ENCODE results near the gene ST3GAL2.
"Not testable (repeated sequence)": the region's sequence is repeated elsewhere in the genome, so short reads cannot be mapped to it uniquely, and the experiment has no call there.

Gene ST3GAL2

DNA sequence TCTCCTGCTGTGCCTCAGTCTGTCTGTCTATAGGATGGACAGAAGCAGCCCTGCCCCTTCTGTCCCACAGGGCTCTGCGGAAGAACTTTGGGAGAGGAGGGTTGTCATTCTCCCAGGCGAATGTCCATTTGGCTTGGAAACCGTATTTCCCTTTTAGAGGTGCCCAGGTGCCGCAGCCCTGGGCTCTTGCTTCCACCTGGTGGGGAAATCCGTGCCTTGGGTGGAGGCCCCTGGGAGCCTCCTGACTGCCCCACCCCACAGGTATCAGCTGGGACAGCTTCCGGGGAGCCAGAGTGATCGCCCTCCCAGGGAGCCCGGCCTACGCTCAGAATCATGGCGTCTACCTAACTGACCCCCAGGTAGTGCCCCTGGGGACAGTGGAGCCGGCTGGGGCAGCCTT is 28.2 kb upstream of the ST3GAL2 start:
- DNase-seq, result no peak

DNA sequence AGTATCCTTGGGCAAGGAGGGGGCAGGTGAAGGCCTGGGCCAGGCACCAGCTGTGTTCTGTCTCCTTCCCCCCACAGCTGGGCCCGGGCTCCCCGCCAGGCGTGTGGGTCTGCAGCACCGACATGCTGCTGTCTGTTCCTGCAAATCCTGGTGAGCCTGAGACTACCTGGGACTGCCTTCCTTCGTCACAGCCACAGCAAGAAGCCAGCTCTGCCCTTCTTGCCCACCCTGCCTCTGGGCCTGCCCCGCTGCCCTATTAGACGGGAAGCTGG is 27.8 kb upstream of the ST3GAL2 start:
- no peak for DNase-seq

GRCh38 chr16:70465999-70466804 is 27.3 kb upstream of the ST3GAL2 start:
- DNase-seq, result no peak

DNA sequence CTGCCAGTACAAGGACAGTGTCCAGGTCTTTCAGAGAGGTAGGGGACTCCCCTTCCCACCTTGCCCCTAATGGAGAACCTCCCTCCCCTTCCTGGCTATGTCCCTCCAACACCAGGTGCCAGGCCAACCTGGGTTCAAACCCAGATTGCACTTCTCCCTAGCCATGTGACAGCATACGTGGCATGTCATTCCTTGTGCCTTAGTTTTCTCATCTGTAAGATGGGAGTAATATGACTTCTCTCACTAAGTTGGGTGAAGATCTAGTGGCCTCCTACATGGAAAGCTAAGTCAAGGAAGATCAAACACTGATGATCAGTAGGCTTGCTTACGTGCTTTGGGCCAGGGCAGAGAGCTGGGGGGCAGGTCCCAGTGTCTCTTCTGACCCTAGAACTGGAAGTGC is 24.3 kb upstream of the ST3GAL2 start:
- DNase-seq, result no peak

DNA sequence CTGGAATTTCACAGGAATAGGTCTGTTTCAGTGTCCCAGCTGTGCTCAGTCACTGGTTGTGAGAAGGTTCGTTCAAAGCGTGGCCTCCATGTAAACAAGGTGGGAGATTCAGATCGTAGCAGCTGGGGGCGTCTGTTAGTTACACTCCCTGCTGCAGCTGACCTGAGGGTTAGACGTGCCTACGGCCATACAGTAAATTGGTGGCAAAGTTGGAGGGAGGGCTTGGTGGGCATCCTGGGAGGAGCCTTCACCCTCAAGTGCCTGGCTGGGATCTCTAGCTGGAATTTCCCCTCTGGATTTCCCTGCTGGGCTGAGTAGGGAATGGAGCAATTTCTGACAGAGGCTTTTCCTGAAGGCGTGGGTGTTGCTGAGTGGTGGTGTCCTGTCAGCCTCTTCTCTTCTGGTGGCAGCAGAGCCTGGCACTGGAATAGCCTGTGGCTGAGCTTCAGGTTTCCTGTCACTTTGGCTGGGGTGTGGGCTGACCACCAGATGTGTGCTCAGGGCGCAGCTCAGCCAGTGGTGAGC is 21.9 kb upstream of the ST3GAL2 start:
- DNase-seq, result no peak

DNA sequence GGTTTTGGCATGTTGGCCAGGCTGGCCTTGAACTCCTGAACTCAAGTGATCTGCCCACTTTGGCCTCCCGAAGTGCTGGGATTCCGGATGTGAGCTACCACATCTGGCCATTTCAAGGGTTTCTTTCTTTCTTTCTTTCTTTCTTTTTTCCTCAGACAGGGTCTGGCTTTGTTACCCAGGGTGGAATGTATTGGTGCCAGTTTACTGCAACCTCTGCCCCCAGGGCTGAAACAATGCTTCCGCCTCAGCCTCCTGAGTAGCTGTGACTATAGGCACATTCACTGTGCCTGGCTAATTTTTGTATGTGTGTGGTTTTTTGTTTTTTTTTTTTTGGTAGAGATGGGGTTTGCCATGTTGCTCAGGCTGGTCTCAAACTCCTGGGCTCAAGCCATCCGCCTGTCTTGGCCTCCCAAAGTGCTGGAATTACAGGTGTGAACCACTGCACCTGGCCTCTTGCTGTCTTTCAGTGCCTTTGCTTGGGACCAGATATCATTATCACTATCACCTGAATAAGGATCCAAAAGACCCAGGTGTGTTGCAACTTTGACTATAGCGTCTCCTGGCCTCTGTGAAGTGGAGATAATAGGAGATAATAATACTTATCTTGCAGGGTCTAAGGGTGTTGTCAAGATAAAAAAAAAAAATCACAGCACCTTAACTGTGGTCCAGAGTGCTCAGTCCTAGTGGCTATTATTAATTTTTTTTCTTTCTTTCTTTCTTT is 18.7 kb upstream of the ST3GAL2 start:
- DNase-seq, result no peak

DNA sequence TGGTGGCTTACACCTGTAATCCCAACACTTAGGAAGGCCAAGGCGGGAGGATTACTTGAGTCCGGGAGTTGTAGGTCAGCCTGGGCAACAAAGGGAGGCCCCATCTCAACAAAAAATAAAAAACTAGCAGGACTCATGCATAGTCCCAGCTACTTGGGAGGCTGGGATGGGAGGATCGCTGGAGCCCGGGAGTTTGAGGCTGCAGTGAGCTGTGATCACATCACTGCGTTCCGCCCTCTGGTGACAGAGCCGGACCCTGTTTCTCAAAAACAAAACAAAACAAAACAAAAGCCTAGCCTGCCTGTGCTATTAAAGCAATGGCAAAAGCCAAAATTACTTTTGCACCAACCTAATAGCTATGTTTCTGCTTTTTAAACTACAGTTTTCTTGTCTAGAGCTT is 17.0 kb upstream of the ST3GAL2 start:
- no peak for DNase-seq

- peak; percentile 52 to 96 (median 76) for DNase-seq
Observed at GRCh38 chr16:70454222-70455034, 15.5 kb upstream of the ST3GAL2 start, which contains the start of gene FCSK. Gene FCSK (plus strand): TSS chr16:70454595. CDS start chr16:70463191, 8,596 bp downstream.

DNA sequence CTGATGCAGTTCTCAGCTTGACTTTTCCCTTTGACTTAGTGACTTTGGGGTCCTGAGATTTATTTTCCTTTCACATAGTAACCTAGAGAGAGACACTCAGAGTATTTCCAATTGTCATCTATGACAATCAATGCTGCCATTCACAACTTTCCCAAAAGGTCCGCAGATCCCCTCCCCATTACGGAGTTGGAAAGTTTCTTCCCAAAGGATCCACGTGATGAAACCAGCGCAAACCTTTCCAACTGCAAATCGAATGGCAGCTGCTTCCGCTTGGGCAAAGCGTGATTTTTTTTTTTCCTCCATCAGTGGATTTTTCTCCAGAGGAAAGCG is 15.0 kb upstream of the ST3GAL2 start:
- DNase-seq, result peak in 1 of 6 experiments; percentile 26

- DNase-seq, result no peak
Observed at GRCh38 chr16:70453117-70453891, 14.4 kb upstream of the ST3GAL2 start.

DNA sequence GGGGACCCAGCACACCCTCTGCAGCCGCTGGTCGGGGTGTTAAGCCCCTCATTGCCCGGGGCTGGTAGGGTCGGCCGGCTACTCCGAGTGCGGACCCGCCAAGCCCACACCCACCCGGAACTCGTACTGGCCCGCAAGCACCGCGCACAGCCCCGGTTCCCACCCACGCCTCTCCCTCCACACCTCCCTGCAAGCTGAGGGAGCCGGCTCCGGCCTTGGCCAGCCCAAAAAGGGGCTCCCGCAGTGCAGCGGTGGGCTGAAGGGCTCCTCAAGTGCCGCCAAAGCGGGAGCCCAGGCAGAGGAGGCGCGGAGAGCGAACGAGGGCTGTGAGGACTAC is 12.1 kb upstream of the ST3GAL2 start:
- DNase-seq, result not testable (repeated sequence)

DNA sequence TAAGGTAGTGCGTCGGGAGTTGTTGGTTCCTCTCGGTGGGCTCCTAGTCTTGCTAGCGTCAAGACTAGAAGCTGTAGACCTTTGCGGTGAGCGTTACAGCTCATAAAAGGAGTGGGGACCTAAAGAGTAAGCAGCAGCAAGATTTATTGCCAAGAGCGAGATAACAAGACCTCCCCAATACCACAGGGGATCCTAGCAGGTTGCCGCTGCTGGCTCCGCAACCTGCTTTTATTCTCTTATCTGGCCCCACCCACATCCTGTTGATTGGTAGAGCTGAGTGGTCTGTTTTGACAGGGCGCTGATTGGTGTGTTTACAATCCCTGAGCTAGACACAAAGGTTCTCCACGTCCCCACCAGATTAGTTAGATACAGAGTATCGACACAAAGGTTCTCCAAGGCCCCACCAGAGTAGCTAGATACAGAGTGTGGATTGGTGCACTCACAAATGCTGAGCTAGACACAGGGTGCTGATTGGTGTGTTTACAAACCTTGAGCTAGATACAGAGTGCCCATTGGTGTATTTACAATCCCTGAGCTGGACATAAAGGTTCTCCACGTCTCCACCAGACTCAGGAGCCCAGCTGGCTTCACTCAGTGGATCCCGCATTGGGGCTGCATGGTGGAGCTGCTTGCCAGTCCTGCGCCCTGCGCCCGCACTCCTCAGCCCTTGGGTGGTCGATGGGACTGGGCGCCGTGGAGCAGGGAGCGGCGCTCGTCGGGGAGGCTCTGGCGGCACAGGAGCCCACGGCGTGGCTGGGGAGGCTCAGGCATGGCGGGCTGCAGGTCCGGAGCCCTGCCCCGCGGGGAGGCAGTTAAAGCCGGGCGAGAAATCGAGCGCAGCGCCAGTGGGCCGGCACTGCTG is 11.5 kb upstream of the ST3GAL2 start:
- not testable (repeated sequence) for DNase-seq

DNA sequence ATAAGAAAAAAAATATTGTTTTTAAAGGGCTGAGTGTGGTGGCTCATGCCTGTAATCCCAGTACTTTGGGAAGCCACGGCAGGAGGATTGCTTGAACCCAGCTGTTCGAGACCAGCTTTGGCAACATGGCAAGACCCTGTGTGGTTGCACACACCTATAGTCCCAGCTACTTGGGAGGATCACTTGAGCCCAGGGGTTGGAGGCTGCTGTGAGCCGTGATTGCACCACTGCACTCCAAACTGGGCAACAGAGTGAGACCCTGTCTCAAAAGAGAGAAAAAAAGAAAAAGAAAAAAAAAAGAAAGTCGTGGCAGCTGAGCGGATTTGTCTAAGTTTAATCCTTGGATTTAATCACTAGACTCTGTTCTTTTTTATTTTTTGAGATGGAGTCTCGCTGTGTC is 9.2 kb upstream of the ST3GAL2 start:
- DNase-seq, result no peak

DNA sequence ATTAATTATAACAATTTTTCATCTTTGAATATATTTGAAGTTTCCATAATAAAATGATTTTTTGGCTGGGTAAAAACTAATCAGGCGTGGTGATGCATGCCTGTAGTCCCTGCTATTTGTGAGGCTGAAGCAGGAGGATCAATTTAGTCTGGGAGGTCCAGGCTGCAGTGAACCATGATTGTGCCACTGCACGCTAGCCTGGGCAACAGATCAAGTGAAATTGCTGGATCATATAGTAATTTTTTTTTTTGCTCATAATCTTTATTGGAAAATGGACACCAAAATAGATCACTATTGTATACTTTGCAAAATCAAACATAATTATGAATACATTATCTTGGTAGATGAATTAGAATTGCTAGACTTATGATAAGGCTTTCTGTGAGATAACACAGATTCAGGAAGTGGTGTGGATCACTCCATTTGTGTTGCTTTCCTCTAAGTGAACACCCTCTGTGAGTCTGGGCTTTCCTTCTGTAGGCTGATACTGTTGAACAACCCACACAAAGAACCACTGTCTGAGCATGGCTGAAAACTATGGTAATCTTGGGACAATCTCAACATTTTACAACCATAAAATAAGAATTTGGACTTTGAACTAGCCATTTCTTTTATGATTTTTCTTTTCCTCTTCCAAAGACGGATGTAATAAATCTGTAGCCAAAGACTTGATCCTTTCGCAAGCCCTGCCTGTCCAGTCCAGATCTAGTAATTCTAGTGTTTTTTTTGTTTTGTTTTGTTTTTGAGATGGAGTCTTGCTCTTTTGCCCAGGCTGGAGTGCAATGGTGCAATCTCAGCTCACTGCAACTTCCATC is 5.6 kb upstream of the ST3GAL2 start:
- no peak for DNase-seq

GRCh38 chr16:70442344-70442743 is 3.4 kb upstream of the ST3GAL2 start:
- DNase-seq, result no peak

DNA sequence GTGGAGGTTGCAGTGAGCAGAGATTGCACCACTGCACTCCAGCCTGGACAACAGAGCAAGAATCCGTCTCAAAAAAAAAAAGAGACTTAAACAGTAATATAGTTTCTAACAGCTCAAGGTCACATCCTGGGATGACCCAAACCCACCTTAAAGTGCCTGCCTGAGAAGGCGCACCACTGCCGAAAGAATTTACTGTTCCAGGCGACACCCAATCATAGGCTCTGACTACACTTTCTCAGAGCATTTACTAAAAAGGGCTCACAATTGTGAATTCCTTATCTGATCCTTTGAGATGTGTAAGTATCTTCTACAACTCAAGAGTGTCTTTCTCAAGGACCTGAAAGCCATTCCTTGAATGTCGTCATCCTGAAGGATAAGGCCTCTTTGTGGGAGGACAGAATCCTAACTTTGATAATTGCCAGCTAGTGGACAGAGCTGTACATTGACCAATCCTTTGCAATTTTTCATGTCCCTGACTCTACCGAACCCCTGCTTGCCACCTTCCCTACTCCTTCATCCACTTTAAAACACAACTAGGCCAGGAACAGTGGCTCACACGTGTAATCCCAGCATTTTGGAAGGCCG is 2.6 kb upstream of the ST3GAL2 start:
- DNase-seq, result no peak

DNA sequence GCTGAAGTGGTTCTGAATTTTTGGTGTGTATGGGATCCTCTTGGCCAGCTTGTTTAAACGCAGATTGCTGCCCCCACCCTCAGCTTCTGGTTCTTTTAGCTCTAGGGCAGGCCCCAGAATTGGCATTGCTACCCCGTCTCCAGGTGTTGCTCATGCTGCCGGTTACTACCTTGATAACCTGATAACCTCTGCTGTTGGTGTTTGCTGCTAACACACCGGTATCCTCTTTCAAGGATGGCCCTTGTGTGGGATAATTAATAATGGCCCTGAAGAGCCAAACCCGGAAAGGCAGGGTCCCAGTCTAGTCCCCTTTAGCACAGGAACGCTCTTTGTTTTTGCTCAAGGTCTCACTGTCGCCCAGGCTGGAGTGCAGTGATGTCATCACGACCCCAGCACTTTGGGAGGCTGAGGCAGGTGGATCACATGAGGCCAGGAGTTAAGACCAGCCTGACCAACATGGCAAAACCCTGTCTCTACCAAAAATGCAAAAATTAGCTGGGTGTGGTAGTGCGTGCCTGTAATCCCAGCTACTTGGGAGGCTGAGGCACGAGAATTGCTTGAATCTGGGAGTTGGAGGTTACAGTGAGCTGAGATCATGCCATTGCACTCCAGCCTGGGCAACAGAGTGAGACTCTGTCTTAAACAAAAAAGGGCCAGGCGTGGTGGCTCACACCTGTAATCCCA is 1.3 kb upstream of the ST3GAL2 start:
- no peak for DNase-seq

DNA sequence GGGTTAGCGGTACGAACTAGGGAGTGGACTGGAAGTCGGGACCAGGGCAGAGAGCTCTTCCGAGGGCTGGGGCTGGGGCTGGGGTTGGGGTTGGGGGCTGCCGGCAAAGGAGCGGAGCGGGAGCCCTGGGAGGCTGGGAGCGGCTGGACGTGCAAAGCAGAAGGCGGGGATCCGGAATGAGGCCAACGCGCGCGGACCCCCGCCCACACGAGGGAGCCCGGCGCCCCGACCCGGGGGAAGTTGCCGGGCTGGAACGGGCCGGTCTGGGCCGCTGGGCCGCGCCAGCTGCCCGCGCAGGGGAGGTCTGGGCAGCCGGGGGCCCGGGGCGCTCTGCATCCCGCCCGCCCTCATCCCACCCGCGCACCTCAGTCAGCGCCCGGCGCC is 323 bp downstream of the ST3GAL2 start:
- peak in 1 of 6 experiments; percentile 43 for DNase-seq

- DNase-seq, result peak in 1 of 6 experiments; percentile 26
Observed at GRCh38 chr16:70437582-70438557, 1.0 kb downstream of the ST3GAL2 start.
